22Rv1 (cell line): ENCODE measurements around the gene SLC4A11.

Experiments used
- ZFX ChIP-seq: fragments of 450-650 bp; IDR thresholded peaks from 2 replicates; pipeline ENCODE4 v1.6.1; 2017; ENCODE audit warnings: antibody characterized with exemption, borderline replicate concordance
- TF ChIP-seq, protein P1 (sequence below): fragments of 450-650 bp; IDR thresholded peaks from 2 replicates; pipeline ENCODE4 v1.5.1; 2017; ENCODE audit warnings: mild to moderate bottlenecking

DNA sequence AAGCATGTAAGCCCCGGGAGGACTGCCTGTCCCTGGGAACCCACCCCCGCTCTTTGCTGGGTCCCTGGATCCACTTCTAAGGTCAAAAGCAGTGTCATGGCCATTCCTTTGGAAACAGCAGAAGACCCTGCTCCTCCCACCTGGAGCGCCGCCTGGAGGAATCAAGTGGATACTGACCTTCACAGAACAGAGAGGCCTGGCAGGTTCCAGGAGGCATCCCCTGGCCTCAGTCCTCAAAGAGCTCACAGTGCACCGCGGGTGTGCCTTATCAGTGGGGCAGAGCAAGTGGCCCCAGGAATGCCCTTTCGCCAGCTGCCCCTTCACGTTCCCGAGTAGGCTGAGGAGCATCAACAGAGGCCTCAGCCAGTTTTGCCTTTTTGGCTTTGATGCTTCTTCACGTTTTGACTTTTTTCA lies 11.1 kb upstream of the SLC4A11 start:
- TF ChIP-seq, protein P1, sequence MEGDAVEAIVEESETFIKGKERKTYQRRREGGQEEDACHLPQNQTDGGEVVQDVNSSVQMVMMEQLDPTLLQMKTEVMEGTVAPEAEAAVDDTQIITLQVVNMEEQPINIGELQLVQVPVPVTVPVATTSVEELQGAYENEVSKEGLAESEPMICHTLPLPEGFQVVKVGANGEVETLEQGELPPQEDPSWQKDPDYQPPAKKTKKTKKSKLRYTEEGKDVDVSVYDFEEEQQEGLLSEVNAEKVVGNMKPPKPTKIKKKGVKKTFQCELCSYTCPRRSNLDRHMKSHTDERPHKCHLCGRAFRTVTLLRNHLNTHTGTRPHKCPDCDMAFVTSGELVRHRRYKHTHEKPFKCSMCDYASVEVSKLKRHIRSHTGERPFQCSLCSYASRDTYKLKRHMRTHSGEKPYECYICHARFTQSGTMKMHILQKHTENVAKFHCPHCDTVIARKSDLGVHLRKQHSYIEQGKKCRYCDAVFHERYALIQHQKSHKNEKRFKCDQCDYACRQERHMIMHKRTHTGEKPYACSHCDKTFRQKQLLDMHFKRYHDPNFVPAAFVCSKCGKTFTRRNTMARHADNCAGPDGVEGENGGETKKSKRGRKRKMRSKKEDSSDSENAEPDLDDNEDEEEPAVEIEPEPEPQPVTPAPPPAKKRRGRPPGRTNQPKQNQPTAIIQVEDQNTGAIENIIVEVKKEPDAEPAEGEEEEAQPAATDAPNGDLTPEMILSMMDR = peak; percentile 75
- TF ChIP-seq ZFX = no peak
